ENCODE data around the gene IL1RAPL1.

- TF ChIP-seq, protein P1, sequence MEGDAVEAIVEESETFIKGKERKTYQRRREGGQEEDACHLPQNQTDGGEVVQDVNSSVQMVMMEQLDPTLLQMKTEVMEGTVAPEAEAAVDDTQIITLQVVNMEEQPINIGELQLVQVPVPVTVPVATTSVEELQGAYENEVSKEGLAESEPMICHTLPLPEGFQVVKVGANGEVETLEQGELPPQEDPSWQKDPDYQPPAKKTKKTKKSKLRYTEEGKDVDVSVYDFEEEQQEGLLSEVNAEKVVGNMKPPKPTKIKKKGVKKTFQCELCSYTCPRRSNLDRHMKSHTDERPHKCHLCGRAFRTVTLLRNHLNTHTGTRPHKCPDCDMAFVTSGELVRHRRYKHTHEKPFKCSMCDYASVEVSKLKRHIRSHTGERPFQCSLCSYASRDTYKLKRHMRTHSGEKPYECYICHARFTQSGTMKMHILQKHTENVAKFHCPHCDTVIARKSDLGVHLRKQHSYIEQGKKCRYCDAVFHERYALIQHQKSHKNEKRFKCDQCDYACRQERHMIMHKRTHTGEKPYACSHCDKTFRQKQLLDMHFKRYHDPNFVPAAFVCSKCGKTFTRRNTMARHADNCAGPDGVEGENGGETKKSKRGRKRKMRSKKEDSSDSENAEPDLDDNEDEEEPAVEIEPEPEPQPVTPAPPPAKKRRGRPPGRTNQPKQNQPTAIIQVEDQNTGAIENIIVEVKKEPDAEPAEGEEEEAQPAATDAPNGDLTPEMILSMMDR (conservative IDR thresholded peaks at IDR 0.05) = no peak
- no peak for TF ChIP-seq ZFX (IDR thresholded peaks at IDR 0.05)
Measured at GRCh38 chrX:29274517-29274916, 687.3 kb downstream of the IL1RAPL1 start.

Measured in C4-2B (cell line).